ENCODE measurements around the gene WWOX.

GRCh38 chr16:79062821-79063220 lies 963.4 kb downstream of the WWOX start:
- TF ChIP-seq CTCF (conservative IDR thresholded peaks at IDR 0.05; ENCODE audit: low read depth, low read length): no peak
- TF ChIP-seq BHLHE40 (IDR thresholded peaks at IDR 0.05; ENCODE audit: low read depth, low read length): no peak
